IMR-90 (cell line): ENCODE results near the gene CD34. TPM values are rescaled to one million over a fixed set of nuclear protein-coding genes. Genes with fewer than 3 reads are reported as not detected.

Experiments used
- ATAC-seq: fragments of 200-7000 bp; cut with Tn5 transposase; 2 replicates; pipeline ENCODE4 v1.9.1; 2020; ENCODE audit warnings: low read depth, mild to moderate bottlenecking, moderate library complexity
- BruUV-seq: library from RNA; stranded (reverse); fragments of 400-500 nt; replicated peaks from 2 replicates; lab custom pipeline; 2021; lab: Mats Ljungman, UMichigan
- CTCF ChIA-PET: fragments of 300-600 bp; formaldehyde crosslinking; extraction: SDS; loops from one replicate; lab custom pipeline; 2021; ENCODE audit warnings: antibody characterized with exemption; lab: Yijun Ruan, JAX
- POLR2A ChIA-PET: fragments of 300-600 bp; sonication (Branson Sonifier 250); formaldehyde crosslinking; loops from one replicate; lab custom pipeline; 2022; ENCODE audit warnings: antibody characterized with exemption; ENCODE audit not compliant: unreplicated experiment; lab: Charles Lee
- DNase-seq: peaks from one replicate; pipeline ENCODE4 v3.0.0; 2013
- H2AFZ ChIP-seq: replicated peaks from 2 replicates; pipeline ENCODE3; 2013; ENCODE audit warnings: low read length, mild to moderate bottlenecking; ENCODE audit not compliant: poor library complexity
- H2AK5ac ChIP-seq: 2 replicates; pipeline ENCODE4 v1.6.1; 2013; ENCODE audit warnings: low read depth, low read length, inconsistent platforms
- H2AK9ac ChIP-seq: replicated peaks from 2 replicates; pipeline ENCODE3; 2013; ENCODE audit warnings: mild to moderate bottlenecking, low read depth, low read length, moderate library complexity; ENCODE audit not compliant: poor library complexity
- H2BK120ac ChIP-seq: 2 replicates; pipeline ENCODE4 v1.6.1; 2013; ENCODE audit warnings: low read depth, low read length, inconsistent platforms
- H2BK15ac ChIP-seq: 3 replicates; pipeline ENCODE4 v1.6.1; 2013; ENCODE audit warnings: low read depth, low read length, inconsistent platforms
- H2BK20ac ChIP-seq: 2 replicates; pipeline ENCODE4 v1.6.1; 2013; ENCODE audit warnings: low read depth, mild to moderate bottlenecking, inconsistent platforms, low read length, moderate library complexity
- H2BK5ac ChIP-seq: 2 replicates; pipeline ENCODE4 v1.6.1; 2013; ENCODE audit warnings: mild to moderate bottlenecking, low read depth, low read length, inconsistent platforms; ENCODE audit not compliant: poor library complexity, severe bottlenecking
- H3K14ac ChIP-seq: replicated peaks from 2 replicates; pipeline ENCODE4 v1.6.1; 2013; ENCODE audit warnings: low read depth, low read length, inconsistent platforms
- H3K18ac ChIP-seq: 2 replicates; pipeline ENCODE4 v1.6.1; 2013; ENCODE audit warnings: low read depth, low read length, control low read depth
- H3K23ac ChIP-seq: 2 replicates; pipeline ENCODE4 v1.6.1; 2013; ENCODE audit warnings: low read depth, low read length, inconsistent platforms
- H3K27ac ChIP-seq: 2 replicates; pipeline ENCODE4 v1.5.1; 2013; ENCODE audit warnings: mild to moderate bottlenecking, control low read depth, low read length; ENCODE audit not compliant: insufficient read depth
- H3K27me3 ChIP-seq: 2 replicates; pipeline ENCODE4 v1.6.1; 2013; ENCODE audit warnings: low read length; ENCODE audit not compliant: control insufficient read depth, insufficient read depth
- H3K36me3 ChIP-seq: 2 replicates; pipeline ENCODE4 v1.6.1; 2013; ENCODE audit warnings: low read length, mixed read lengths; ENCODE audit not compliant: control insufficient read depth, insufficient read depth
- H3K4ac ChIP-seq: 2 replicates; pipeline ENCODE4 v1.6.1; 2013; ENCODE audit warnings: low read depth, low read length, inconsistent platforms
- H3K4me1 ChIP-seq: 2 replicates; pipeline ENCODE4 v1.6.1; 2013; ENCODE audit warnings: low read length, mixed read lengths; ENCODE audit not compliant: control insufficient read depth, insufficient read depth
- H3K4me2 ChIP-seq: 2 replicates; pipeline ENCODE4 v1.6.1; 2013; ENCODE audit warnings: low read depth, mild to moderate bottlenecking, control low read depth, low read length, moderate library complexity
- H3K4me3 ChIP-seq: 2 replicates; pipeline ENCODE4 v1.5.1; 2013; ENCODE audit warnings: low read depth, mild to moderate bottlenecking, control low read depth, low read length, moderate library complexity; ENCODE audit not compliant: insufficient read depth
- H3K56ac ChIP-seq: 2 replicates; pipeline ENCODE4 v1.6.1; 2013; ENCODE audit warnings: low read length, inconsistent platforms; ENCODE audit not compliant: insufficient read depth; ENCODE audit errors: extremely low read depth
- H3K79me1 ChIP-seq, 2 experiments: 2 replicates each; pipeline ENCODE4 v1.6.1; 2013; ENCODE audit warnings: low read length in 2 of 2, inconsistent platforms in 1 of 2, low read depth in 1 of 2
- H3K9ac ChIP-seq: 2 replicates; pipeline ENCODE4 v1.6.1; 2013; ENCODE audit warnings: low read depth, low read length, control low read depth
- H3K9me1 ChIP-seq: 2 replicates; pipeline ENCODE4 v1.6.1; 2013; ENCODE audit warnings: low read length, inconsistent platforms; ENCODE audit not compliant: insufficient read depth
- H3K9me3 ChIP-seq: 2 replicates; pipeline ENCODE4 v1.6.1; 2013; ENCODE audit warnings: low read length; ENCODE audit not compliant: control insufficient read depth, insufficient read depth
- H4K20me1 ChIP-seq: 2 replicates; pipeline ENCODE4 v1.6.1; 2013; ENCODE audit warnings: low read length, inconsistent platforms; ENCODE audit not compliant: insufficient read depth
- H4K5ac ChIP-seq: 2 replicates; pipeline ENCODE4 v1.6.1; 2013; ENCODE audit warnings: mild to moderate bottlenecking, low read depth, low read length, control low read depth
- H4K8ac ChIP-seq, 2 experiments: 2 replicates each; pipeline ENCODE4 v1.6.1; 2013; ENCODE audit warnings: low read depth in 2 of 2, low read length in 2 of 2, control low read depth in 1 of 2, inconsistent platforms in 1 of 2
- H4K91ac ChIP-seq: 2 replicates; pipeline ENCODE4 v1.6.1; 2013; ENCODE audit warnings: low read depth, low read length, inconsistent platforms; ENCODE audit not compliant: insufficient read depth
- FOS ChIP-seq: fragments of 150-350 bp; IDR thresholded peaks from 2 replicates; pipeline ENCODE4 v1.6.1; 2016; ENCODE audit warnings: low read depth, low read length
- MAFK ChIP-seq: IDR thresholded peaks from 2 replicates; pipeline ENCODE4 v1.6.1; 2012; ENCODE audit warnings: low read depth, low read length, improper control_type of control experiment
- MXI1 ChIP-seq: IDR thresholded peaks from 2 replicates; pipeline ENCODE4 v1.6.1; 2012; ENCODE audit warnings: low read depth, mild to moderate bottlenecking, low read length, moderate library complexity, borderline replicate concordance
- POLR2A ChIP-seq: IDR thresholded peaks from 2 replicates; pipeline ENCODE4 v1.6.1; 2012; ENCODE audit warnings: mild to moderate bottlenecking, low read depth, low read length
- RAD21 ChIP-seq: IDR thresholded peaks from 2 replicates; pipeline ENCODE4 v1.6.1; 2012; ENCODE audit warnings: low read length, improper control_type of control experiment
- WGBS, 2 experiments: methylation state at CpG; one replicate each; pipeline versions ENCODE4 v1.1.5 to v1.1.7; 2013; ENCODE audit warnings: missing lambda C conversion rate in 2 of 2; ENCODE audit not compliant: insufficient read length in 1 of 2; ENCODE audit errors: extremely low coverage in 2 of 2; 5-methylcytosine and 5-hydroxymethylcytosine counted together
- dilution Hi-C: fragments of 300-500 bp; cut with HindIII; formaldehyde crosslinking; loops from one replicate; pipeline ENCODE4 v1.14.3; 2018; ENCODE audit warnings: low sequenced_read_pairs; ENCODE audit not compliant: unreplicated experiment
- in situ Hi-C: fragments of 300-500 bp; cut with MboI; formaldehyde crosslinking; loops from 3 replicates; pipeline ENCODE4 v1.14.3; 2019; ENCODE audit warnings: low sequenced_read_pairs, inconsistent platforms, mixed read lengths
- intact Hi-C: fragments of 100-400 bp; cut with micrococcal nuclease; formaldehyde crosslinking; loops from 2 replicates; pipeline ENCODE4 v1.10.0; 2022
- polyA plus RNA-seq, 3 experiments: library from polyadenylated mRNA; depleted of rRNA; stranded (reverse); fragments of >200 nt; gene quantifications; 2 replicates each; pipeline ENCODE4 v1.2.3, GENCODE V29; 2012; ENCODE audit warnings: low replicate concordance in 1 of 3
- total RNA-seq: library from RNA; depleted of rRNA; stranded (reverse); fragments of >200 nt; gene quantifications from 2 replicates; pipeline ENCODE4 v1.2.3, GENCODE V29; 2012

Gene CD34
- total and polyA plus RNA-seq, 2 of the 4 experiments (the other 2 are of a cell fraction): 0.14 TPM; not detected in 1

GRCh38 chr1:207840380-207840779, 70.5 kb downstream of the CD34 start:
- peak; percentile 64 for ATAC-seq
- 80% methylated on average over 1 of the region's 2 CpGs; no CpG with 5 or more reads in 1 of the 2 experiments for WGBS, 2 experiments
- H3K27ac ChIP-seq: no peak overlapping the region
- H3K36me3 ChIP-seq: no peaks in the 10 kb centered on the region
- no peaks in the 10 kb centered on the region; the same call in 1 of the 2 replicates for H3K4me1 ChIP-seq
- no peak overlapping the region for H4K5ac ChIP-seq
- no peak overlapping the region for H3K4me3 ChIP-seq
- H2AK5ac ChIP-seq: no peak overlapping the region
- in situ Hi-C loops (no loop called here), intact Hi-C loops (no loop called here), dilution Hi-C loops (no loop called here)
- no peak overlapping the region for H3K14ac ChIP-seq
- H2BK120ac ChIP-seq: no peak overlapping the region
- ChIA-PET POLR2A (no interaction called here), CTCF (interaction anchor here (1.0 to 1.3 kb wide), 2 partner anchors 29 to 157 kb away, joined by 3 to 5 read pairs; no protein-coding TSS in a partner anchor)
- H4K91ac ChIP-seq: no peak overlapping the region
- H3K79me1 ChIP-seq: peaks cover 3 to 21% of the 10 kb centered on the region in 2 experiments; a peak in 2 of 4 replicates
- H3K9me3 ChIP-seq: no peaks in the 10 kb centered on the region
- H3K4me2 ChIP-seq: no peak overlapping the region
- H4K20me1 ChIP-seq: no peaks in the 10 kb centered on the region
- no peak overlapping the region for H3K9ac ChIP-seq
- H3K27me3 ChIP-seq: no peaks in the 10 kb centered on the region
- peak overlapping the region; percentile 2 for H2AFZ ChIP-seq
- no peak overlapping the region for H2BK20ac ChIP-seq
- H3K23ac ChIP-seq: no peak overlapping the region
- H3K4ac ChIP-seq: no peak overlapping the region
- H3K18ac ChIP-seq: no peak overlapping the region
- H3K9me1 ChIP-seq: peaks cover 4% of the 10 kb centered on the region
- no peak overlapping the region for H4K8ac ChIP-seq
- no peak overlapping the region for H2BK15ac ChIP-seq
- H3K56ac ChIP-seq: no peak overlapping the region
- TF ChIP-seq FOS (no peak), MXI1 (no peak), RAD21 (no peak), MAFK (no peak), POLR2A (no peak)
- no peak overlapping the region for H2BK5ac ChIP-seq
- no peak overlapping the region for H2AK9ac ChIP-seq
- no peak for DNase-seq
- no TSS peak for BruUV-seq
